Astrocyte (in vitro differentiated cells and primary cell): ENCODE results near the gene ITPK1. TPM values are rescaled to one million over a fixed set of nuclear protein-coding genes. Genes with fewer than 3 reads are reported as not detected.

Experiments used
- DNase-seq: peaks from one replicate; pipeline ENCODE4 v3.0.0-alpha.2; 2010; ENCODE audit warnings: low read depth
- FAIRE-seq: peaks from 2 replicates; lab custom pipeline; 2011; peaks lifted over from hg19 to GRCh38; lab: Jason Lieb, UNC
- H2AFZ ChIP-seq: 2 replicates; pipeline ENCODE4 v1.6.0; 2012; ENCODE audit warnings: low read depth, low read length, inconsistent platforms
- H3K27ac ChIP-seq: 2 replicates; pipeline ENCODE4 v1.5.1; 2011; ENCODE audit warnings: low read depth, low read length, inconsistent platforms
- H3K27me3 ChIP-seq: 2 replicates; pipeline ENCODE4 v1.6.0; 2011; ENCODE audit warnings: low read length, inconsistent platforms; ENCODE audit not compliant: insufficient read depth
- H3K36me3 ChIP-seq: 2 replicates; pipeline ENCODE4 v1.5.1; 2011; ENCODE audit warnings: low read length, inconsistent platforms; ENCODE audit not compliant: insufficient read depth
- H3K4me1 ChIP-seq: 2 replicates; pipeline ENCODE4 v1.5.1; 2011; ENCODE audit warnings: low read length, inconsistent platforms; ENCODE audit not compliant: insufficient read depth
- H3K4me2 ChIP-seq: 2 replicates; pipeline ENCODE4 v1.6.0; 2012; ENCODE audit warnings: low read length, inconsistent platforms
- H3K4me3 ChIP-seq: 2 replicates; pipeline ENCODE4 v1.5.1; 2011; ENCODE audit warnings: low read depth, mild to moderate bottlenecking, low read length, inconsistent platforms; ENCODE audit not compliant: insufficient read depth
- H3K79me2 ChIP-seq: 2 replicates; pipeline ENCODE4 v1.6.0; 2012; ENCODE audit warnings: mild to moderate bottlenecking, low read length, inconsistent platforms; ENCODE audit not compliant: insufficient read depth
- H3K9ac ChIP-seq: 2 replicates; pipeline ENCODE4 v1.6.0; 2012; ENCODE audit warnings: mild to moderate bottlenecking, low read length, inconsistent platforms
- H3K9me3 ChIP-seq: 2 replicates; pipeline ENCODE4 v1.5.1; 2012; ENCODE audit warnings: low read depth, mild to moderate bottlenecking, low read length, inconsistent platforms; ENCODE audit not compliant: insufficient read depth
- H4K20me1 ChIP-seq: 2 replicates; pipeline ENCODE4 v1.6.0; 2012; ENCODE audit warnings: low read length, inconsistent platforms; ENCODE audit not compliant: insufficient read depth
- H3K27ac Mint-ChIP-seq: one replicate; pipeline ENCODE4 v1.8.0; 2021; ENCODE audit warnings: mild to moderate bottlenecking, mixed read lengths; ENCODE audit not compliant: unreplicated experiment
- H3K27me3 Mint-ChIP-seq: one replicate; pipeline ENCODE4 v1.8.0; 2021; ENCODE audit warnings: low read depth, mixed read lengths; ENCODE audit not compliant: unreplicated experiment
- H3K36me3 Mint-ChIP-seq: one replicate; pipeline ENCODE4 v1.8.0; 2021; ENCODE audit warnings: low read depth, mixed read lengths; ENCODE audit not compliant: unreplicated experiment
- H3K4me1 Mint-ChIP-seq: one replicate; pipeline ENCODE4 v1.8.0; 2021; ENCODE audit warnings: low read depth, mixed read lengths; ENCODE audit not compliant: unreplicated experiment
- H3K4me3 Mint-ChIP-seq: one replicate; pipeline ENCODE4 v1.8.0; 2021; ENCODE audit warnings: mild to moderate bottlenecking, moderate library complexity, mixed read lengths; ENCODE audit not compliant: unreplicated experiment
- H3K9me3 Mint-ChIP-seq: one replicate; pipeline ENCODE4 v1.8.0; 2021; ENCODE audit warnings: mild to moderate bottlenecking, mixed read lengths; ENCODE audit not compliant: unreplicated experiment
- EZH2 ChIP-seq: IDR thresholded peaks from 2 replicates; pipeline ENCODE4 v1.6.1; 2012; ENCODE audit warnings: mild to moderate bottlenecking, low read length, inconsistent platforms; ENCODE audit not compliant: insufficient read depth
- total RNA-seq: library from RNA; stranded (reverse); gene quantifications from 2 replicates; pipeline ENCODE4 v1.2.1, GENCODE V29; 2021
- TF ChIP-seq, protein P1 (sequence below): IDR thresholded peaks from 2 replicates; pipeline ENCODE4 v1.5.1; 2011; ENCODE audit warnings: low read depth, mild to moderate bottlenecking, inconsistent platforms, low read length, moderate library complexity; ENCODE audit not compliant: insufficient read depth

Gene ITPK1
- total RNA-seq, 1 donor from 2014 or later = 13.0 TPM

DNA sequence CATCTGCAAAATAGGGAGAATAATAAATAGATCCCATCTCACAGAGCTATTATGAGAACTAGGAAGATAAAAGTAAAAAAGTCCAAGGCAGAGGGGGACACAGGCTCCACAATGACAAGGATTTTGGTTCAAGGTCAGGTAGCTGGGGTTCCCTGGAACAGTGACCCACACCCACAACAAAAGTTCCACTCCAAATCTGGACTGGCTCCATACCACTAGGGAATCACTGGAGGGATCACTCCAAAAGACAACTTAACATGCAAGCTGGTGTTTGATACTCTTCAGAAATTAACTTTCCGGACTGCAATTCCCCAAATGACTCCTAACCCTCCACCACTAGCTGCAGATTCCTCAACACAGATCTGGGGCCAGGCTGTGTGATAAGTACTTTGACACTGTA lies 54.9 kb downstream of the ITPK1 start:
- TF ChIP-seq, protein P1, sequence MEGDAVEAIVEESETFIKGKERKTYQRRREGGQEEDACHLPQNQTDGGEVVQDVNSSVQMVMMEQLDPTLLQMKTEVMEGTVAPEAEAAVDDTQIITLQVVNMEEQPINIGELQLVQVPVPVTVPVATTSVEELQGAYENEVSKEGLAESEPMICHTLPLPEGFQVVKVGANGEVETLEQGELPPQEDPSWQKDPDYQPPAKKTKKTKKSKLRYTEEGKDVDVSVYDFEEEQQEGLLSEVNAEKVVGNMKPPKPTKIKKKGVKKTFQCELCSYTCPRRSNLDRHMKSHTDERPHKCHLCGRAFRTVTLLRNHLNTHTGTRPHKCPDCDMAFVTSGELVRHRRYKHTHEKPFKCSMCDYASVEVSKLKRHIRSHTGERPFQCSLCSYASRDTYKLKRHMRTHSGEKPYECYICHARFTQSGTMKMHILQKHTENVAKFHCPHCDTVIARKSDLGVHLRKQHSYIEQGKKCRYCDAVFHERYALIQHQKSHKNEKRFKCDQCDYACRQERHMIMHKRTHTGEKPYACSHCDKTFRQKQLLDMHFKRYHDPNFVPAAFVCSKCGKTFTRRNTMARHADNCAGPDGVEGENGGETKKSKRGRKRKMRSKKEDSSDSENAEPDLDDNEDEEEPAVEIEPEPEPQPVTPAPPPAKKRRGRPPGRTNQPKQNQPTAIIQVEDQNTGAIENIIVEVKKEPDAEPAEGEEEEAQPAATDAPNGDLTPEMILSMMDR = no peak
- no peak for TF ChIP-seq EZH2
- no peak overlapping the region for H3K4me3 Mint-ChIP-seq
- Histone ChIP-seq H3K4me2 (no peak overlapping the region), H3K36me3 (no peaks in the 10 kb centered on the region), H2AFZ (no peak overlapping the region), H3K4me1 (peaks cover 13% of the 10 kb centered on the region), H3K79me2 (no peaks in the 10 kb centered on the region), H3K9me3 (no peaks in the 10 kb centered on the region), H3K9ac (no peak overlapping the region), H4K20me1 (peaks cover 41% of the 10 kb centered on the region), H3K4me3 (no peak overlapping the region), H3K27ac (no peak overlapping the region), H3K27me3 (peaks cover 4% of the 10 kb centered on the region)
- FAIRE-seq (no peak), DNase-seq (no peak)
- H3K4me1 Mint-ChIP-seq = peaks cover 13% of the 10 kb centered on the region
- H3K9me3 Mint-ChIP-seq = no peaks in the 10 kb centered on the region
- no peaks in the 10 kb centered on the region for H3K36me3 Mint-ChIP-seq
- H3K27ac Mint-ChIP-seq = no peak overlapping the region
- peaks cover 52% of the 10 kb centered on the region for H3K27me3 Mint-ChIP-seq

DNA sequence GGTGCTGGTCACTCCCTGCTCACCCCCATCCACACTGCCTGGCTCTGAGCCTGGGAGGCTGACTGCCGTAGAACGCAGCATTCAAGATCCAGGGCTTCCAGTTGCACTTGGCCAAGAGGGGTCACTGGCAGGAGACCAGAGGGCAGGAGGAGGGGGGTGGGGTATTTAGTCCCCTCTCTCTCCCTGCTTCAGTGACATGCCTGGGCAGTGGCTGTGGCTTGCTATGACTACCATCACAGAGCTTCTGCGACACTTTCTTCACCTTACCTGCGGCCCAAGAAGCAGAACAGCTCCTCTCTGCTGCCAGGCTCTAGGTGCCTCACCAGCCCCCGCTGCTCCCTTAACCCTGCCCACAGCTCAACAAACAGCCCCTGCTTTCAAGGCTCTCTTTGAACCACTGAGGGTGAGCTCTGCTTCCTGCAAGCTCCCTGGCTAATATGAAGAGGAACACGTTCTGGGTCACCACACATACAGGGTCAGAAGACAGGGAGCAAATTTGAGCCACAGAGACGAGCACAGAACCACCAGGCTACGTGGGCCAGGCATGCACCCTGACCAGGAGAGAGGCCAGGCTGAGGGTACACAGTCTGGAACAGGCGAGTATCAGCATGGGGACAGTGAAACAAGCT lies 55.7 kb downstream of the ITPK1 start:
- no peak for FAIRE-seq
- Mint-ChIP-seq H3K4me1 (peaks cover 15% of the 10 kb centered on the region), H3K27me3 (peaks cover 55% of the 10 kb centered on the region), H3K4me3 (no peak overlapping the region), H3K27ac (no peak overlapping the region), H3K36me3 (no peaks in the 10 kb centered on the region), H3K9me3 (no peaks in the 10 kb centered on the region)
- H3K27me3 ChIP-seq = peaks cover 4% of the 10 kb centered on the region
- no peaks in the 10 kb centered on the region for H3K36me3 ChIP-seq
- no peak overlapping the region for H3K9ac ChIP-seq
- TF ChIP-seq, protein P1 = no peak
- TF ChIP-seq EZH2 = no peak
- peaks cover 35% of the 10 kb centered on the region for H4K20me1 ChIP-seq
- H3K79me2 ChIP-seq = no peaks in the 10 kb centered on the region
- H3K27ac ChIP-seq = no peak overlapping the region
- H3K4me1 ChIP-seq = peaks cover 6% of the 10 kb centered on the region
- no peak overlapping the region for H3K4me2 ChIP-seq
- no peak overlapping the region for H2AFZ ChIP-seq
- H3K9me3 ChIP-seq = no peaks in the 10 kb centered on the region
- DNase-seq = no peak
- no peak overlapping the region for H3K4me3 ChIP-seq

- no peak overlapping the region for H3K27ac ChIP-seq
- no peak overlapping the region for H3K4me2 ChIP-seq
- Mint-ChIP-seq H3K4me3 (no peak overlapping the region), H3K36me3 (no peaks in the 10 kb centered on the region), H3K27ac (no peak overlapping the region), H3K4me1 (peaks cover 15% of the 10 kb centered on the region), H3K9me3 (no peaks in the 10 kb centered on the region), H3K27me3 (peaks cover 57% of the 10 kb centered on the region)
- H4K20me1 ChIP-seq = peaks cover 42% of the 10 kb centered on the region
- no peaks in the 10 kb centered on the region for H3K36me3 ChIP-seq
- FAIRE-seq = no peak
- no peak overlapping the region for H3K9ac ChIP-seq
- peaks cover 4% of the 10 kb centered on the region for H3K27me3 ChIP-seq
- H3K4me3 ChIP-seq = no peak overlapping the region
- no peak overlapping the region for H2AFZ ChIP-seq
- DNase-seq = no peak
- no peaks in the 10 kb centered on the region for H3K4me1 ChIP-seq
- no peaks in the 10 kb centered on the region for H3K9me3 ChIP-seq
- H3K79me2 ChIP-seq = no peaks in the 10 kb centered on the region
- TF ChIP-seq EZH2 = no peak
- TF ChIP-seq, protein P1 = no peak
These were observed 56.5 kb downstream of the ITPK1 start for GRCh38 chr14:93059260-93059659.
